GM12878 (cell line): ENCODE results near the gene ZBTB24. TPM values are rescaled to one million over a fixed set of nuclear protein-coding genes. Genes with fewer than 3 reads are reported as not detected.

ENCODE experiments used
- BACH1 ChIP-seq: fragments of 450-650 bp; IDR thresholded peaks from 2 replicates; pipeline ENCODE4 v1.6.1; 2017; ENCODE audit warnings: mild to moderate bottlenecking, borderline replicate concordance
- BCL11A ChIP-seq: IDR thresholded peaks from 2 replicates; pipeline ENCODE4 v1.6.1; 2011; ENCODE audit warnings: low read depth, low read length
- EZH2 ChIP-seq: IDR thresholded peaks from 2 replicates; pipeline ENCODE4 v1.6.1; 2012; ENCODE audit warnings: low read depth, mild to moderate bottlenecking, control low read depth, inconsistent platforms, low read length, borderline replicate concordance; ENCODE audit not compliant: control insufficient read depth
- HCFC1 ChIP-seq: fragments of 150-350 bp; IDR thresholded peaks from 2 replicates; pipeline ENCODE4 v1.6.1; 2014; ENCODE audit warnings: low read length
- KDM1A ChIP-seq: fragments of 200-600 bp; sonication (generic); IDR thresholded peaks from 2 replicates; pipeline ENCODE4 v1.6.1; 2016; ENCODE audit warnings: borderline replicate concordance
- MTA3 ChIP-seq: IDR thresholded peaks from 2 replicates; pipeline ENCODE4 v1.6.1; 2012; ENCODE audit warnings: low read length, inconsistent platforms, borderline replicate concordance
- MXI1 ChIP-seq: fragments of 150-350 bp; IDR thresholded peaks from 2 replicates; pipeline ENCODE4 v1.6.1; 2011; ENCODE audit warnings: low read depth, mild to moderate bottlenecking, inconsistent platforms, low read length, improper control_type of control experiment
- NFXL1 ChIP-seq: fragments of 450-650 bp; IDR thresholded peaks from 2 replicates; pipeline ENCODE4 v1.6.1; 2017; ENCODE audit warnings: antibody characterized with exemption, mild to moderate bottlenecking, borderline replicate concordance
- NFYA ChIP-seq: IDR thresholded peaks from 2 replicates; pipeline ENCODE4 v1.6.1; 2011; ENCODE audit warnings: low read depth, mild to moderate bottlenecking, low read length, improper control_type of control experiment, borderline replicate concordance
- PAX8 ChIP-seq: fragments of 450-650 bp; IDR thresholded peaks from 2 replicates; pipeline ENCODE4 v1.6.1; 2017; ENCODE audit warnings: mild to moderate bottlenecking, moderate library complexity
- POLR2A ChIP-seq: IDR thresholded peaks from 2 replicates; pipeline ENCODE4 v1.6.1; 2011; ENCODE audit warnings: low read depth, mild to moderate bottlenecking, low read length
- RBBP5 ChIP-seq: fragments of 200-600 bp; sonication (generic); conservative IDR thresholded peaks from 2 replicates; pipeline ENCODE4 v1.6.1; 2016
- RUNX3 ChIP-seq: IDR thresholded peaks from 2 replicates; pipeline ENCODE4 v1.6.1; 2012; ENCODE audit warnings: low read length, inconsistent platforms
- SPI1 ChIP-seq: IDR thresholded peaks from 2 replicates; pipeline ENCODE4 v1.6.1; 2011; ENCODE audit warnings: low read depth, mild to moderate bottlenecking, low read length, moderate library complexity, borderline replicate concordance; ENCODE audit not compliant: insufficient read depth
- STAT3 ChIP-seq: IDR thresholded peaks from 2 replicates; pipeline ENCODE4 v1.6.1; 2011; ENCODE audit warnings: low read depth, low read length, improper control_type of control experiment
- TBL1XR1 ChIP-seq: IDR thresholded peaks from 2 replicates; pipeline ENCODE4 v1.6.1; 2012; ENCODE audit warnings: low read depth, low read length, improper control_type of control experiment
- ZNF217 ChIP-seq: fragments of 450-650 bp; IDR thresholded peaks from 2 replicates; pipeline ENCODE4 v1.6.1; 2017; ENCODE audit warnings: antibody characterized with exemption, mild to moderate bottlenecking
- polyA plus RNA-seq, 11 experiments: library from polyadenylated mRNA; depleted of rRNA in 4 of 11; unstranded in 6 of 11; stranded (reverse) in 5 of 11; fragments of >200 nt; fragmentation: Nextera tagmentation in 4 of 11; fragmentation: Illumina TruSeq in 1 of 11; extraction: Ambion mirVana in 4 of 11; extraction: Trizol in 1 of 11; gene quantifications; 1 replicate in 1 of 11; 2 replicates in 10 of 11; pipeline versions ENCODE4 v1.2.1 to v1.2.3, GENCODE V29; 2011 to 2016; ENCODE audit warnings: inconsistent platforms in 2 of 11, missing spikeins in 2 of 11, low read depth in 1 of 11
- total RNA-seq, 4 experiments: library from RNA; depleted of rRNA in 3 of 4; stranded (reverse); fragments of >200 nt in 3 of 4; fragmentation: Illumina TruSeq in 1 of 4; extraction: Trizol in 1 of 4; gene quantifications; 2 replicates each; pipeline versions ENCODE4 v1.2.1 to v1.2.3, GENCODE V29; 2013 to 2021
- TF ChIP-seq, protein P1 (sequence below): fragments of 450-650 bp; IDR thresholded peaks from 2 replicates; pipeline ENCODE4 v1.6.1; 2014; ENCODE audit warnings: mild to moderate bottlenecking
- TF ChIP-seq, protein P2 (sequence below): IDR thresholded peaks from 2 replicates; pipeline ENCODE4 v1.6.1; 2012; ENCODE audit warnings: low read length, inconsistent platforms
- TF ChIP-seq, protein P3 (sequence below): IDR thresholded peaks from 2 replicates; pipeline ENCODE4 v1.6.1; 2011; ENCODE audit warnings: borderline replicate concordance, low read depth, mild to moderate bottlenecking, moderate library complexity, low read length; ENCODE audit not compliant: insufficient read depth, poor library complexity, severe bottlenecking
- TF ChIP-seq, protein P4 (sequence below): fragments of 450-650 bp; IDR thresholded peaks from 2 replicates; pipeline ENCODE4 v1.6.1; 2016; ENCODE audit warnings: mild to moderate bottlenecking

The ZBTB24 gene
- total and polyA plus RNA-seq, 10 of the 15 experiments (the other 5 are each of a cell fraction or from before 2014, with no cell fraction given), result 2.9 to 17.7 (median 8.5) TPM

DNA sequence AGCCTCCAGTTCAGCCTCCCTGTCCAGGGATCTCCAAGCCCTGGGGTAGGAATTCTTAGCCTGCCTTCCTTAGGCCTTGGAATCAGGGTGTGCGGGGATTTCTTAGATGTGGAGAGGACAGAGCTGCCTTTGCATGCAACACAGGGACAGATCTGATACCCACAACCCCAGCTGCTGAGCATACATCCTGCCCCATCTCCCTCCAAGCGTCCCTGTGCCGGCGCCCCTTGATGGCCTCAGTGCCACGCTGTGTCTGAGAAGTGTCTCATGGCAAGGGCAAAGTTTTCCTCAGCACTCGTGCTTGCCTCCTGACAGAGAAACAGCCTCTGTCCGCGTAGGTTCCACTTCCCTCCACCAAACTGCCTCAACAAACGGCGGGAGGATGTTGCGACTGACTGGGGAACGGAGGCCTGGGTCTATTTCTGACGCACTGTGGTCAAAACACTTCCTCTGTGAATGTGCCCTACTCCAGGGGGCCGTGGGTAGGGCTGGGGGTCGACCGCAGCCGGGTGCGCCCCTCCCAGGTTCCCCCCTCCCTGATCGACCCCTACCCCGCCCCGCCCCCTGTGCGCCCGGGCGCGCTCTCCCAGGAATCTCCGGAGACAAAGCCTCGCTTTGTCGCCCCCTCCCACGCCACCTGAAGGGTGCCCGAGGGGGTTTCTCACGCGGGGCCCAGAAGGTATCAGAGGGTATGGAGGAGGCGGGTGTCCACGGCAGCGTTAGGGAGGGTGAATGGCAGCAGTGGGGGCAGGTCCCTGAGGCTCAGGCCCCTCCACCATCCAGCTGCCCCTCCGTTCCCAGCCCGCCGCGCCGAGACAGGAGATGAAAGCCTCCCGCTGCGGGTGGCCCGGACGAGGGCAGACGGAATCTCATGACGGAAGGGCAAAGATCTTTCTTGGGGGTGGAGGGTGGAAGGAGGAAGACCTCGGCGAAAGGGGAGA is 28.3 kb downstream of the ZBTB24 start (continued):
- TF ChIP-seq BACH1 (peak; percentile 24; the same call in 1 of the 2 replicates), PAX8 (no peak), RBBP5 (no peak), STAT3 (no peak), HCFC1 (no peak), RUNX3 (peak; percentile 93), TBL1XR1 (no peak), EZH2 (no peak), NFXL1 (no peak), POLR2A (peak; percentile 85), ZNF217 (no peak), BCL11A (peak; percentile 21; the same call in 1 of the 2 replicates), SPI1 (peak; percentile 91), KDM1A (no peak), NFYA (no peak), MXI1 (peak; percentile 54), MTA3 (peak; percentile 62; the same call in 1 of the 2 replicates)
- TF ChIP-seq, protein P1, sequence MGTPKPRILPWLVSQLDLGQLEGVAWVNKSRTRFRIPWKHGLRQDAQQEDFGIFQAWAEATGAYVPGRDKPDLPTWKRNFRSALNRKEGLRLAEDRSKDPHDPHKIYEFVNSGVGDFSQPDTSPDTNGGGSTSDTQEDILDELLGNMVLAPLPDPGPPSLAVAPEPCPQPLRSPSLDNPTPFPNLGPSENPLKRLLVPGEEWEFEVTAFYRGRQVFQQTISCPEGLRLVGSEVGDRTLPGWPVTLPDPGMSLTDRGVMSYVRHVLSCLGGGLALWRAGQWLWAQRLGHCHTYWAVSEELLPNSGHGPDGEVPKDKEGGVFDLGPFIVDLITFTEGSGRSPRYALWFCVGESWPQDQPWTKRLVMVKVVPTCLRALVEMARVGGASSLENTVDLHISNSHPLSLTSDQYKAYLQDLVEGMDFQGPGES, result no peak
- TF ChIP-seq, protein P2, sequence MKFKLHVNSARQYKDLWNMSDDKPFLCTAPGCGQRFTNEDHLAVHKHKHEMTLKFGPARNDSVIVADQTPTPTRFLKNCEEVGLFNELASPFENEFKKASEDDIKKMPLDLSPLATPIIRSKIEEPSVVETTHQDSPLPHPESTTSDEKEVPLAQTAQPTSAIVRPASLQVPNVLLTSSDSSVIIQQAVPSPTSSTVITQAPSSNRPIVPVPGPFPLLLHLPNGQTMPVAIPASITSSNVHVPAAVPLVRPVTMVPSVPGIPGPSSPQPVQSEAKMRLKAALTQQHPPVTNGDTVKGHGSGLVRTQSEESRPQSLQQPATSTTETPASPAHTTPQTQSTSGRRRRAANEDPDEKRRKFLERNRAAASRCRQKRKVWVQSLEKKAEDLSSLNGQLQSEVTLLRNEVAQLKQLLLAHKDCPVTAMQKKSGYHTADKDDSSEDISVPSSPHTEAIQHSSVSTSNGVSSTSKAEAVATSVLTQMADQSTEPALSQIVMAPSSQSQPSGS, result no peak
- TF ChIP-seq, protein P3, sequence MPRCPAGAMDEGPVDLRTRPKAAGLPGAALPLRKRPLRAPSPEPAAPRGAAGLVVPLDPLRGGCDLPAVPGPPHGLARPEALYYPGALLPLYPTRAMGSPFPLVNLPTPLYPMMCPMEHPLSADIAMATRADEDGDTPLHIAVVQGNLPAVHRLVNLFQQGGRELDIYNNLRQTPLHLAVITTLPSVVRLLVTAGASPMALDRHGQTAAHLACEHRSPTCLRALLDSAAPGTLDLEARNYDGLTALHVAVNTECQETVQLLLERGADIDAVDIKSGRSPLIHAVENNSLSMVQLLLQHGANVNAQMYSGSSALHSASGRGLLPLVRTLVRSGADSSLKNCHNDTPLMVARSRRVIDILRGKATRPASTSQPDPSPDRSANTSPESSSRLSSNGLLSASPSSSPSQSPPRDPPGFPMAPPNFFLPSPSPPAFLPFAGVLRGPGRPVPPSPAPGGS, result no peak
- TF ChIP-seq, protein P4, sequence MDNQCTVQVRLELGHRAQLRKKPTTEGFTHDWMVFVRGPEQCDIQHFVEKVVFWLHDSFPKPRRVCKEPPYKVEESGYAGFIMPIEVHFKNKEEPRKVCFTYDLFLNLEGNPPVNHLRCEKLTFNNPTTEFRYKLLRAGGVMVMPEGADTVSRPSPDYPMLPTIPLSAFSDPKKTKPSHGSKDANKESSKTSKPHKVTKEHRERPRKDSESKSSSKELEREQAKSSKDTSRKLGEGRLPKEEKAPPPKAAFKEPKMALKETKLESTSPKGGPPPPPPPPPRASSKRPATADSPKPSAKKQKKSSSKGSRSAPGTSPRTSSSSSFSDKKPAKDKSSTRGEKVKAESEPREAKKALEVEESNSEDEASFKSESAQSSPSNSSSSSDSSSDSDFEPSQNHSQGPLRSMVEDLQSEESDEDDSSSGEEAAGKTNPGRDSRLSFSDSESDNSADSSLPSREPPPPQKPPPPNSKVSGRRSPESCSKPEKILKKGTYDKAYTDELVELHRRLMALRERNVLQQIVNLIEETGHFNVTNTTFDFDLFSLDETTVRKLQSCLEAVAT, result peak; percentile 13; the same call in 1 of the 2 replicates
